MG63 (cell line): ENCODE data around the gene KLK10. TPM values are rescaled to one million over a fixed set of nuclear protein-coding genes. Genes with fewer than 3 reads are reported as not detected.
"Not testable (repeated sequence)": the region's sequence is repeated elsewhere in the genome, so short reads cannot be mapped to it uniquely, and the experiment has no call there.

Experiments used
- DNase-seq: peaks from one replicate; pipeline ENCODE4 v3.0.0-alpha.2; 2020
- H3K27me3 ChIP-seq: fragments of 250-450 bp; sonication (Bioruptor Pico); 2 replicates; pipeline ENCODE4 v1.5.1; 2020; ENCODE audit warnings: mild to moderate bottlenecking, moderate library complexity
- H3K36me3 ChIP-seq: fragments of 250-450 bp; sonication (Bioruptor Pico); 2 replicates; pipeline ENCODE4 v1.5.1; 2020; ENCODE audit warnings: mild to moderate bottlenecking, moderate library complexity
- H3K4me3 ChIP-seq: fragments of 250-450 bp; sonication (Bioruptor Pico); 2 replicates; pipeline ENCODE4 v1.5.1; 2020; ENCODE audit warnings: mild to moderate bottlenecking, moderate library complexity
- H3K9me3 ChIP-seq: fragments of 250-450 bp; sonication (Bioruptor Pico); 2 replicates; pipeline ENCODE4 v1.5.1; 2020; ENCODE audit warnings: mild to moderate bottlenecking, moderate library complexity
- total RNA-seq: library from RNA; depleted of rRNA; stranded (reverse); fragments of >200 nt; shearing (Covaris generic); gene quantifications from 2 replicates; pipeline ENCODE4 v1.2.3, GENCODE V29; 2014; ENCODE audit warnings: low replicate concordance

KLK10 gene
- total RNA-seq, 1 experiment from 2014 or later = 1.5 TPM

- Histone ChIP-seq H3K27me3 (peaks cover 43% of the 10 kb centered on the region), H3K4me3 (no peak overlapping the region), H3K36me3 (no peaks in the 10 kb centered on the region), H3K9me3 (peaks cover 8% of the 10 kb centered on the region; the same call in 1 of the 2 replicates)
- no peak for DNase-seq
Observed at GRCh38 chr19:50992666-50993035, 26.9 kb downstream of the KLK10 start.

- not testable (repeated sequence) for H3K9me3 ChIP-seq
Observed at GRCh38 chr19:50984416-50984815, 35.1 kb downstream of the KLK10 start.

GRCh38 chr19:50983625-50984292, 35.8 kb downstream of the KLK10 start, which contains the start of gene KLK7:
Gene KLK7, minus strand, starts transcription at chr19:50983917. Its CDS starts 1,518 bp downstream, at chr19:50982399.
- H3K9me3 ChIP-seq = peaks cover 2% of the 10 kb centered on the region; the same call in 1 of the 2 replicates
- no peaks in the 10 kb centered on the region for H3K36me3 ChIP-seq
- DNase-seq = peak; percentile 62
- peak within 1 kb of the TSS; percentile 21 for H3K4me3 ChIP-seq
- H3K27me3 ChIP-seq = peaks cover 23% of the 10 kb centered on the region

More at GRCh38 chr19:50984416-50984815, 35.1 kb downstream of the KLK10 start:
- peaks cover 28% of the 10 kb centered on the region for H3K27me3 ChIP-seq
- not testable (repeated sequence) for DNase-seq, H3K4me3 ChIP-seq, H3K36me3 ChIP-seq

GRCh38 chr19:50982186-50982585, 37.3 kb downstream of the KLK10 start:
- H3K27me3 ChIP-seq = peaks cover 9% of the 10 kb centered on the region
- H3K4me3 ChIP-seq = no peak overlapping the region
- H3K9me3 ChIP-seq = peaks cover 1% of the 10 kb centered on the region
- peaks cover 3% of the 10 kb centered on the region; the same call in 1 of the 2 replicates for H3K36me3 ChIP-seq
- DNase-seq = no peak

- Histone ChIP-seq H3K36me3 (peaks cover 5% of the 10 kb centered on the region; the same call in 1 of the 2 replicates), H3K27me3 (peaks cover 7% of the 10 kb centered on the region), H3K4me3 (no peak overlapping the region), H3K9me3 (no peaks in the 10 kb centered on the region; the same call in 1 of the 2 replicates)
- DNase-seq = no peak
Observed at GRCh38 chr19:50981587-50982146, 37.8 kb downstream of the KLK10 start.

GRCh38 chr19:50980208-50980607, 39.3 kb downstream of the KLK10 start:
- no peaks in the 10 kb centered on the region; the same call in none of the 2 replicates for H3K27me3 ChIP-seq
- H3K36me3 ChIP-seq = peaks cover 5% of the 10 kb centered on the region; the same call in 1 of the 2 replicates
- no peak for DNase-seq
- H3K4me3 ChIP-seq = no peak overlapping the region
- no peaks in the 10 kb centered on the region; the same call in 1 of the 2 replicates for H3K9me3 ChIP-seq

GRCh38 chr19:50979758-50980157, 39.8 kb downstream of the KLK10 start:
- H3K27me3 ChIP-seq = no peaks in the 10 kb centered on the region; the same call in none of the 2 replicates
- H3K4me3 ChIP-seq = no peak overlapping the region
- peaks cover 5% of the 10 kb centered on the region; the same call in 1 of the 2 replicates for H3K36me3 ChIP-seq
- no peak for DNase-seq
- no peaks in the 10 kb centered on the region; the same call in 1 of the 2 replicates for H3K9me3 ChIP-seq

GRCh38 chr19:50978772-50979390, 40.6 kb downstream of the KLK10 start:
- DNase-seq = no peak
- H3K36me3 ChIP-seq = peaks cover 5% of the 10 kb centered on the region; the same call in 1 of the 2 replicates
- H3K4me3 ChIP-seq = no peak overlapping the region
- H3K27me3 ChIP-seq = no peaks in the 10 kb centered on the region; the same call in none of the 2 replicates
- no peaks in the 10 kb centered on the region; the same call in 1 of the 2 replicates for H3K9me3 ChIP-seq

- Histone ChIP-seq H3K9me3 (no peaks in the 10 kb centered on the region; the same call in 1 of the 2 replicates), H3K27me3 (no peaks in the 10 kb centered on the region; the same call in none of the 2 replicates), H3K4me3 (no peak overlapping the region), H3K36me3 (peaks cover 5% of the 10 kb centered on the region; the same call in 1 of the 2 replicates)
- no peak for DNase-seq
Observed at GRCh38 chr19:50977626-50978025, 41.9 kb downstream of the KLK10 start.

- DNase-seq = peak; percentile 61
- no peaks in the 10 kb centered on the region; the same call in 1 of the 2 replicates for H3K9me3 ChIP-seq
Observed at GRCh38 chr19:50975766-50976165, 43.7 kb downstream of the KLK10 start.

GRCh38 chr19:50974702-50975556, 44.6 kb downstream of the KLK10 start:
- no peak for DNase-seq
- Histone ChIP-seq H3K27me3 (no peaks in the 10 kb centered on the region; the same call in none of the 2 replicates), H3K36me3 (peaks cover 5% of the 10 kb centered on the region; the same call in 1 of the 2 replicates), H3K9me3 (no peaks in the 10 kb centered on the region; the same call in 1 of the 2 replicates), H3K4me3 (no peak overlapping the region)

More at GRCh38 chr19:50975766-50976165, 43.7 kb downstream of the KLK10 start:
- no peaks in the 10 kb centered on the region; the same call in none of the 2 replicates for H3K27me3 ChIP-seq
- H3K36me3 ChIP-seq = peaks cover 5% of the 10 kb centered on the region; the same call in 1 of the 2 replicates
- no peak overlapping the region for H3K4me3 ChIP-seq

GRCh38 chr19:50972795-50973376, 46.6 kb downstream of the KLK10 start:
- Histone ChIP-seq H3K27me3 (no peaks in the 10 kb centered on the region), H3K9me3 (no peaks in the 10 kb centered on the region; the same call in 1 of the 2 replicates), H3K36me3 (peaks cover 5% of the 10 kb centered on the region; the same call in 1 of the 2 replicates), H3K4me3 (no peak overlapping the region)
- DNase-seq = no peak

- H3K27me3 ChIP-seq, DNase-seq, H3K36me3 ChIP-seq, H3K4me3 ChIP-seq, H3K9me3 ChIP-seq: not testable (repeated sequence)
Observed at GRCh38 chr19:50969810-50970209, 49.7 kb downstream of the KLK10 start.

GRCh38 chr19:50969413-50969760, 50.1 kb downstream of the KLK10 start, which contains the start of gene KLK6:
Gene KLK6, minus strand, starts transcription at chr19:50969591. Its CDS starts 1,487 bp downstream, at chr19:50968104.
- DNase-seq = no peak
- H3K4me3 ChIP-seq = no peak within 1 kb of the TSS
- H3K9me3 ChIP-seq = no peaks in the 10 kb centered on the region
- no peaks in the 10 kb centered on the region for H3K36me3 ChIP-seq
- H3K27me3 ChIP-seq = peaks cover 6% of the 10 kb centered on the region; the same call in 1 of the 2 replicates

GRCh38 chr19:50968716-50969412, 50.6 kb downstream of the KLK10 start:
- H3K4me3 ChIP-seq = no peak overlapping the region
- H3K9me3 ChIP-seq = no peaks in the 10 kb centered on the region
- no peaks in the 10 kb centered on the region for H3K36me3 ChIP-seq
- H3K27me3 ChIP-seq = peaks cover 6% of the 10 kb centered on the region; the same call in 1 of the 2 replicates
- peak; percentile 56 for DNase-seq
